IMR-90 (cell line): ENCODE data around the gene GTPBP3. TPM values are rescaled to one million over a fixed set of nuclear protein-coding genes. Genes with fewer than 3 reads are reported as not detected.

Experiments
- ATAC-seq: fragments of 200-7000 bp; cut with Tn5 transposase; 2 replicates; pipeline ENCODE4 v1.9.1; 2020; ENCODE audit warnings: low read depth, mild to moderate bottlenecking, moderate library complexity
- BruUV-seq: library from RNA; stranded (reverse); fragments of 400-500 nt; replicated peaks from 2 replicates; lab custom pipeline; 2021; lab: Mats Ljungman, UMichigan
- CTCF ChIA-PET: fragments of 300-600 bp; formaldehyde crosslinking; extraction: SDS; loops from one replicate; lab custom pipeline; 2021; ENCODE audit warnings: antibody characterized with exemption; lab: Yijun Ruan, JAX
- POLR2A ChIA-PET: fragments of 300-600 bp; sonication (Branson Sonifier 250); formaldehyde crosslinking; loops from one replicate; lab custom pipeline; 2022; ENCODE audit warnings: antibody characterized with exemption; ENCODE audit not compliant: unreplicated experiment; lab: Charles Lee
- DNase-seq: peaks from one replicate; pipeline ENCODE4 v3.0.0; 2013
- H2AFZ ChIP-seq: replicated peaks from 2 replicates; pipeline ENCODE3; 2013; ENCODE audit warnings: low read length, mild to moderate bottlenecking; ENCODE audit not compliant: poor library complexity
- H2AK5ac ChIP-seq: 2 replicates; pipeline ENCODE4 v1.6.1; 2013; ENCODE audit warnings: low read depth, low read length, inconsistent platforms
- H2AK9ac ChIP-seq: replicated peaks from 2 replicates; pipeline ENCODE3; 2013; ENCODE audit warnings: mild to moderate bottlenecking, low read depth, low read length, moderate library complexity; ENCODE audit not compliant: poor library complexity
- H2BK120ac ChIP-seq: 2 replicates; pipeline ENCODE4 v1.6.1; 2013; ENCODE audit warnings: low read depth, low read length, inconsistent platforms
- H2BK15ac ChIP-seq: 3 replicates; pipeline ENCODE4 v1.6.1; 2013; ENCODE audit warnings: low read depth, low read length, inconsistent platforms
- H2BK20ac ChIP-seq: 2 replicates; pipeline ENCODE4 v1.6.1; 2013; ENCODE audit warnings: low read depth, mild to moderate bottlenecking, inconsistent platforms, low read length, moderate library complexity
- H2BK5ac ChIP-seq: 2 replicates; pipeline ENCODE4 v1.6.1; 2013; ENCODE audit warnings: mild to moderate bottlenecking, low read depth, low read length, inconsistent platforms; ENCODE audit not compliant: poor library complexity, severe bottlenecking
- H3K14ac ChIP-seq: replicated peaks from 2 replicates; pipeline ENCODE4 v1.6.1; 2013; ENCODE audit warnings: low read depth, low read length, inconsistent platforms
- H3K18ac ChIP-seq: 2 replicates; pipeline ENCODE4 v1.6.1; 2013; ENCODE audit warnings: low read depth, low read length, control low read depth
- H3K23ac ChIP-seq: 2 replicates; pipeline ENCODE4 v1.6.1; 2013; ENCODE audit warnings: low read depth, low read length, inconsistent platforms
- H3K27ac ChIP-seq: 2 replicates; pipeline ENCODE4 v1.5.1; 2013; ENCODE audit warnings: mild to moderate bottlenecking, control low read depth, low read length; ENCODE audit not compliant: insufficient read depth
- H3K27me3 ChIP-seq: 2 replicates; pipeline ENCODE4 v1.6.1; 2013; ENCODE audit warnings: low read length; ENCODE audit not compliant: control insufficient read depth, insufficient read depth
- H3K36me3 ChIP-seq: 2 replicates; pipeline ENCODE4 v1.6.1; 2013; ENCODE audit warnings: low read length, mixed read lengths; ENCODE audit not compliant: control insufficient read depth, insufficient read depth
- H3K4ac ChIP-seq: 2 replicates; pipeline ENCODE4 v1.6.1; 2013; ENCODE audit warnings: low read depth, low read length, inconsistent platforms
- H3K4me1 ChIP-seq: 2 replicates; pipeline ENCODE4 v1.6.1; 2013; ENCODE audit warnings: low read length, mixed read lengths; ENCODE audit not compliant: control insufficient read depth, insufficient read depth
- H3K4me2 ChIP-seq: 2 replicates; pipeline ENCODE4 v1.6.1; 2013; ENCODE audit warnings: low read depth, mild to moderate bottlenecking, control low read depth, low read length, moderate library complexity
- H3K4me3 ChIP-seq: 2 replicates; pipeline ENCODE4 v1.5.1; 2013; ENCODE audit warnings: low read depth, mild to moderate bottlenecking, control low read depth, low read length, moderate library complexity; ENCODE audit not compliant: insufficient read depth
- H3K56ac ChIP-seq: 2 replicates; pipeline ENCODE4 v1.6.1; 2013; ENCODE audit warnings: low read length, inconsistent platforms; ENCODE audit not compliant: insufficient read depth; ENCODE audit errors: extremely low read depth
- H3K79me1 ChIP-seq, 2 experiments: 2 replicates each; pipeline ENCODE4 v1.6.1; 2013; ENCODE audit warnings: low read length in 2 of 2, inconsistent platforms in 1 of 2, low read depth in 1 of 2
- H3K9ac ChIP-seq: 2 replicates; pipeline ENCODE4 v1.6.1; 2013; ENCODE audit warnings: low read depth, low read length, control low read depth
- H3K9me1 ChIP-seq: 2 replicates; pipeline ENCODE4 v1.6.1; 2013; ENCODE audit warnings: low read length, inconsistent platforms; ENCODE audit not compliant: insufficient read depth
- H3K9me3 ChIP-seq: 2 replicates; pipeline ENCODE4 v1.6.1; 2013; ENCODE audit warnings: low read length; ENCODE audit not compliant: control insufficient read depth, insufficient read depth
- H4K20me1 ChIP-seq: 2 replicates; pipeline ENCODE4 v1.6.1; 2013; ENCODE audit warnings: low read length, inconsistent platforms; ENCODE audit not compliant: insufficient read depth
- H4K5ac ChIP-seq: 2 replicates; pipeline ENCODE4 v1.6.1; 2013; ENCODE audit warnings: mild to moderate bottlenecking, low read depth, low read length, control low read depth
- H4K8ac ChIP-seq, 2 experiments: 2 replicates each; pipeline ENCODE4 v1.6.1; 2013; ENCODE audit warnings: low read depth in 2 of 2, low read length in 2 of 2, control low read depth in 1 of 2, inconsistent platforms in 1 of 2
- H4K91ac ChIP-seq: 2 replicates; pipeline ENCODE4 v1.6.1; 2013; ENCODE audit warnings: low read depth, low read length, inconsistent platforms; ENCODE audit not compliant: insufficient read depth
- BHLHE40 ChIP-seq: fragments of 150-350 bp; IDR thresholded peaks from 2 replicates; pipeline ENCODE4 v1.6.1; 2016; ENCODE audit warnings: mild to moderate bottlenecking, low read depth, low read length
- CEBPB ChIP-seq: IDR thresholded peaks from 2 replicates; pipeline ENCODE4 v1.6.1; 2012; ENCODE audit warnings: low read depth, low read length, improper control_type of control experiment
- CHD1 ChIP-seq: IDR thresholded peaks from 2 replicates; pipeline ENCODE4 v1.6.1; 2012; ENCODE audit warnings: low read depth, low read length, improper control_type of control experiment
- CTCF ChIP-seq: conservative IDR thresholded peaks from 2 replicates; pipeline ENCODE4 v1.5.1; 2012; ENCODE audit warnings: mild to moderate bottlenecking, low read depth, low read length, improper control_type of control experiment
- ELK1 ChIP-seq: fragments of 150-350 bp; IDR thresholded peaks from 2 replicates; pipeline ENCODE4 v1.6.1; 2016; ENCODE audit warnings: low read depth, mild to moderate bottlenecking, low read length, moderate library complexity, borderline replicate concordance
- FOS ChIP-seq: fragments of 150-350 bp; IDR thresholded peaks from 2 replicates; pipeline ENCODE4 v1.6.1; 2016; ENCODE audit warnings: low read depth, low read length
- MAFK ChIP-seq: IDR thresholded peaks from 2 replicates; pipeline ENCODE4 v1.6.1; 2012; ENCODE audit warnings: low read depth, low read length, improper control_type of control experiment
- MAZ ChIP-seq: IDR thresholded peaks from 2 replicates; pipeline ENCODE4 v1.6.1; 2012; ENCODE audit warnings: low read depth, mild to moderate bottlenecking, low read length, improper control_type of control experiment, moderate library complexity, borderline replicate concordance
- MXI1 ChIP-seq: IDR thresholded peaks from 2 replicates; pipeline ENCODE4 v1.6.1; 2012; ENCODE audit warnings: low read depth, mild to moderate bottlenecking, low read length, moderate library complexity, borderline replicate concordance
- NFE2L2 ChIP-seq: fragments of 150-350 bp; IDR thresholded peaks from 2 replicates; pipeline ENCODE4 v1.6.1; 2016; ENCODE audit warnings: low read depth, mild to moderate bottlenecking, low read length
- POLR2A ChIP-seq: IDR thresholded peaks from 2 replicates; pipeline ENCODE4 v1.6.1; 2012; ENCODE audit warnings: mild to moderate bottlenecking, low read depth, low read length
- RAD21 ChIP-seq: IDR thresholded peaks from 2 replicates; pipeline ENCODE4 v1.6.1; 2012; ENCODE audit warnings: low read length, improper control_type of control experiment
- RCOR1 ChIP-seq: IDR thresholded peaks from 2 replicates; pipeline ENCODE4 v1.6.1; 2012; ENCODE audit warnings: mild to moderate bottlenecking, low read length, improper control_type of control experiment; ENCODE audit not compliant: insufficient replicate concordance
- RFX5 ChIP-seq: IDR thresholded peaks from 2 replicates; pipeline ENCODE4 v1.8.0; 2012; ENCODE audit warnings: low read depth, mild to moderate bottlenecking, low read length, moderate library complexity
- SMC3 ChIP-seq: fragments of 150-350 bp; IDR thresholded peaks from 2 replicates; pipeline ENCODE4 v1.6.1; 2016; ENCODE audit warnings: low read depth, mild to moderate bottlenecking, antibody characterized with exemption, low read length, moderate library complexity
- USF2 ChIP-seq: fragments of 150-350 bp; IDR thresholded peaks from 2 replicates; pipeline ENCODE4 v1.6.1; 2017; ENCODE audit warnings: mild to moderate bottlenecking, antibody characterized with exemption, low read length, low read depth
- WGBS, 2 experiments: methylation state at CpG; one replicate each; pipeline versions ENCODE4 v1.1.5 to v1.1.7; 2013; ENCODE audit warnings: missing lambda C conversion rate in 2 of 2; ENCODE audit not compliant: insufficient read length in 1 of 2; ENCODE audit errors: extremely low coverage in 2 of 2; 5-methylcytosine and 5-hydroxymethylcytosine counted together
- dilution Hi-C: fragments of 300-500 bp; cut with HindIII; formaldehyde crosslinking; loops from one replicate; pipeline ENCODE4 v1.14.3; 2018; ENCODE audit warnings: low sequenced_read_pairs; ENCODE audit not compliant: unreplicated experiment
- in situ Hi-C: fragments of 300-500 bp; cut with MboI; formaldehyde crosslinking; loops from 3 replicates; pipeline ENCODE4 v1.14.3; 2019; ENCODE audit warnings: low sequenced_read_pairs, inconsistent platforms, mixed read lengths
- intact Hi-C: fragments of 100-400 bp; cut with micrococcal nuclease; formaldehyde crosslinking; loops from 2 replicates; pipeline ENCODE4 v1.10.0; 2022
- polyA plus RNA-seq, 3 experiments: library from polyadenylated mRNA; depleted of rRNA; stranded (reverse); fragments of >200 nt; gene quantifications; 2 replicates each; pipeline ENCODE4 v1.2.3, GENCODE V29; 2012; ENCODE audit warnings: low replicate concordance in 1 of 3
- total RNA-seq: library from RNA; depleted of rRNA; stranded (reverse); fragments of >200 nt; gene quantifications from 2 replicates; pipeline ENCODE4 v1.2.3, GENCODE V29; 2012

The GTPBP3 gene
- total and polyA plus RNA-seq, 2 of the 4 experiments (the other 2 are of a cell fraction): 4.3 to 15.1 TPM

- no peak overlapping the region for H4K91ac ChIP-seq
- H2AK5ac ChIP-seq: no peak overlapping the region
- no TSS peak for BruUV-seq
- no peak overlapping the region for H2BK15ac ChIP-seq
- no peak overlapping the region for H4K5ac ChIP-seq
- no peak overlapping the region for H3K4me3 ChIP-seq
- no peaks in the 10 kb centered on the region for H3K9me3 ChIP-seq
- ATAC-seq (no peak), DNase-seq (no peak)
- no peak overlapping the region for H3K56ac ChIP-seq
- no peak overlapping the region for H3K14ac ChIP-seq
- ChIA-PET POLR2A (no interaction called here), CTCF (no interaction called here)
- H4K8ac ChIP-seq: no peak overlapping the region
- no peak overlapping the region for H2BK120ac ChIP-seq
- no peak overlapping the region for H3K18ac ChIP-seq
- no peaks in the 10 kb centered on the region for H3K9me1 ChIP-seq
- peaks cover 5% of the 10 kb centered on the region; the same call in 1 of the 2 replicates for H3K36me3 ChIP-seq
- no peak overlapping the region for H3K23ac ChIP-seq
- peaks cover 7 to 18% of the 10 kb centered on the region in 2 experiments; a peak in 3 of 4 replicates for H3K79me1 ChIP-seq
- H3K9ac ChIP-seq: no peak overlapping the region
- H3K4ac ChIP-seq: no peak overlapping the region
- in situ Hi-C loops (no loop called here), dilution Hi-C loops (no loop called here), intact Hi-C loops (no loop called here)
- no peaks in the 10 kb centered on the region for H3K27me3 ChIP-seq
- H4K20me1 ChIP-seq: no peaks in the 10 kb centered on the region
- no peak overlapping the region for H3K4me2 ChIP-seq
- no peak overlapping the region for H2AFZ ChIP-seq
- no peak overlapping the region for H2BK20ac ChIP-seq
- H3K4me1 ChIP-seq: peaks cover 4% of the 10 kb centered on the region
- H2BK5ac ChIP-seq: no peak overlapping the region
- no peak overlapping the region for H3K27ac ChIP-seq
- H2AK9ac ChIP-seq: no peak overlapping the region
- no peak for TF ChIP-seq RAD21
- TF ChIP-seq RFX5: no peak
- TF ChIP-seq MAZ: no peak
- TF ChIP-seq BHLHE40: no peak
- TF ChIP-seq RCOR1: no peak
- TF ChIP-seq FOS: no peak
- TF ChIP-seq USF2: no peak
- no peak for TF ChIP-seq NFE2L2
- no peak for TF ChIP-seq MAFK
- no peak for TF ChIP-seq MXI1
- TF ChIP-seq POLR2A: no peak
- TF ChIP-seq CEBPB: no peak
- TF ChIP-seq SMC3: no peak
- no peak for TF ChIP-seq ELK1
- TF ChIP-seq CHD1: no peak
- TF ChIP-seq CTCF: no peak
- WGBS, 2 experiments: 79% methylated on average over 7 of the region's 21 CpGs; no CpG with 5 or more reads in 1 of the 2 experiments
Measured at GRCh38 chr19:17340302-17340870, 3.0 kb downstream of the GTPBP3 start.
